Fibroblast of upper back skin (primary cell): ENCODE measurements around the gene SYS1.
A peak's percentile ranks its signal among the peaks of the same experiment; 100 is the strongest.

Experiments used
- DNase-seq: peaks from one replicate; pipeline ENCODE4 v3.0.0-alpha.2; 2013

The SYS1 gene

DNA sequence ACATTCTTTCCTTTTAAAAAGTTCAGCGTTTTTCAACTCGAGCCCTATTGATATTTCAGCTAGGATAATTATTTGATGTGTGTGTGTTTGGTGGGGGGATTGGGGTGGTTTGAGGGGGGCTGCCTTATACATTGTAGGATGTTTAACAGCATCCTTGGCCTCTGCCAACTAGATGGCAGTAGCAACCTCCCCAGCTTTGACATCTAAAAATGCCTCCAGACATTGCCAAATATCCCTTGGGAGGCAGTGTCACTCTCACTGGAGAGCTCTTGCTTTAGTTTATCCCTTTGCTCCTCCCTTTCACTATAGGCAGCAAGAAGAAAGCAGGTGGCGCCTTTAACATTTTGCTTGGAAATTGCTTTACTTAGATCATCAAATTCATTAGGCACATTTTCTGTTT, 29.8 kb downstream of the SYS1 start:
- no peak for DNase-seq

DNA sequence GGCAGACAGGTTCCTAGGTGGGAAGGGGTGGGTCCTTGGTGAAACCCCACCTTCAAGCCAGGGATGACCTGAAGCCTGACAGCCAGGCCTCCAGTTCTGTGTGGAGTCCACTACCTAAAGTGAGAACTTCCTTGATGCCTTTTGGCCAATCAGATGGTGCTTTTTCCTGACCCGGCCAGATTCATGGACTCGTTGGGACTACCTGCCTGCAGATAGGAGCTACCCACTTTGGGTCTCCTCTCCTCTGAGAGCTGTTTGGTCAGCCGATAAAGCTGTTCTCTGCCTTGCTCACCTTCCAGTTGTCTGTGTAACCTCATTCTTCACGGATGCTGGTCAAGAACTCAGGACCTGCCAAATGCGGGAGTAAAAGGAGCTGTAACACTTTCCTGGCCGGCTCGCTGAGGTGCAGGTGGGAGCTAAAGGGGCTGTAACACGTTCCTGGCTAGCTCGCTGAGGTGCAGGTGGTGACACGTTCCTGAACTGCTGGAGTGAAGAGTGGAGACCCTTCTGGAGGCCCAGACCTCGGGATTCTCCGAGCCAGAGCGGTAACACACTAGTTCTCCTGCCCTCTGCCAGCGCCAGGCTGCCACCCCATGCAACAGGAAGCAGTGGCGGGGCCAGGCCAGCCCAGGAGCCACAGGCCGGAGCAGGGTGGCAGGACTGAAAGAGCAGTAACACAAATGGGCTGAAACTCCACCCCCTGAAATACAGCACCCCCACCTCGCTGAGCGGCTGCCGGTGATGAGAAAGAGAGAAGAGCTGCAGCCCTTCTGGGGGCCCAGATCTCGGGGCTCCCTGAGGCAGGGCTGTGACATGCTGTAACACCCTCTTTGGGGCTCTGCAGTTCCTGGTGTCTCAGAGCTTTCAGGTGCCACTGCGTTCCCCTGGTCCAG, 31.5 kb downstream of the SYS1 start:
- no peak for DNase-seq

DNA sequence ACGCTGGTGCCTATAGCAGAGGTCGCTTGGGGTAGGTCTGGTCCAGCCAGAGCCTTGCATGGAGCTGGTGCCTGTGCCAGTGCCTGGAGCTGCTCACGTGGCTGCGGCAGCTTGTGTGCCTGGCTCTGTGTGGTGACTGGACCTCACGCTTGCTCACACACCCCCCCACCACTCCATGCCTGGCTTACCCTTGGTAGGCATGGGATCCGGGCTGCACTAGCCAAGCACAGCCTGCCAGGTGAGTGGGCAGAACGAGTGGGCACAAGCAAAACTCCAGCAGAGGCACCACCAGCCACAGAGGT, 32.1 kb downstream of the SYS1 start:
- no peak for DNase-seq

- DNase-seq: no peak
These were observed 36.1 kb downstream of the SYS1 start for GRCh38 chr20:45399018-45399417.

- no peak for DNase-seq
These were observed 37.5 kb downstream of the SYS1 start for GRCh38 chr20:45400346-45401031.

GRCh38 chr20:45402946-45403345, 40.0 kb downstream of the SYS1 start:
- no peak for DNase-seq

- DNase-seq: no peak
These were observed 41.5 kb downstream of the SYS1 start for GRCh38 chr20:45404438-45404837.

DNA sequence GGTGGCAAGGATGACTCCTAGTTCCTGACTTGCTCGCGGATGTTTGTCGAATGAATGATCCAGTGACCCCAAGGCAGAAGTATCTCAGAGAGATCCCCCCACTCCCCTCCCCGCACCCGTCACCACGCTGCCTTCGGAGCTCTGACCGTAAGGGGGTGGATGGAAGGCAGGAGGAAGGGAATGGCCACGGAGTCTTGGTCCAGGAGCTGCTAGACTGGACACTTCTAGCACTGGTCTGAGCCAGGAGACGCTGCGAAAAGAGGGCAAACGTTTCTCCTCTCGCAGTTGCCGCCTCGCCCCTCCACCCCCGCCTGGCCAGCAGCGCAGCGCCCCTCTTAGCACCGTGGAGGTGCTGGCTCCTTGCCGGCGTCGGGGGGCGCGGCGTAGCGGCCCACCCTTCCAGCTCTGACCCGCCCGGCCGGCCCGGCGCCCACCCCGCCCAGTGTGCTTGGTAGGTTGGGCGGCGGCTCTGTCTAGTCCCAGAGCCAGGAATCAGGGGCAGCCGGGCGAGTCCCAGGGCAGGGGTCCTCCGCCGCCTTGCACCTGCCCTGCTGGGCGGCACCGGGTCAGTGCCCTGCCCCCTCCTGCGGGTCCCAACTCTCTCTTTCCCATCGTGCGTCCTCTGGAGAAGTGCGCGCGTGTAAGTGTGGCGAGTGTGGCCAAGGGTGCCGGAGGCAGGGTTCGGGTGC, 42.8 kb downstream of the SYS1 start:
- no peak for DNase-seq

GRCh38 chr20:45406260-45407066, 43.5 kb downstream of the SYS1 start:
- DNase-seq: peak; percentile 16

DNA sequence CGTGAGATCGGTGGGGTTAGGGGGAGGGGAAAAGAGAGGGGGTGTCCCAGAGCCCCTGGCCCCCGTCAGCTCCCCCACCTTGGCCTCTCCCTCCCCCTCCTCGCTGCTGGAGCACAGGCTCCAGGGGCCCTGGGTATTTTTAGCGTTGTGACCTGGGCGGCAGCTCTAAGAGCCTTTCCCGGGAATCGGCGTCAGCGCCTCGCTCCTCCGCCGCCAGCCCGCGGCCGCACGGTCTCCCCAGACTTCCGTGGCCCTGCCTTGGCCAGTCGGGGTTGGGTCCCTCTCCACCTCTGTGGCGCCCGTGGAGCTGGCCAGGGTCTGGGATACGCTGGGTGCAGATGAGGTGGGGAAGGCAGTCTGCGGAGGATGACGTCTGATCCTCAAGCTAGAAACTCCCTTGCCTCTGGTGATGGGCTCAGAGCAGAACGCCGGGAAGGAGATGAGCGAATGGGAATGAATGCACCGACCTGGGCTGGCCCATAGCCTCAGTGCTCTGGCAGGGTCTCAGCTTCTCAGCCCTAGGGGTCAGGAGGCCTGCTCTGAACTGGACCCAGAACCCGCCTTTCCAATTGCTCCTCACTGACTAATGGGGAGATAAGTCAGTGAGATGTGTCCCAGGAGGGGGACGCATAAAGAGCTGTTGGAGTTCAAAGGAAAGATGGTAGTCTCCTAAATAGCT, 44.2 kb downstream of the SYS1 start:
- no peak for DNase-seq

GRCh38 chr20:45407783-45408645, 45.1 kb downstream of the SYS1 start, which contains the start of gene DBNDD2:
TSS of gene DBNDD2 (plus strand) at chr20:45408289. CDS start at chr20:45408468, 179 bp downstream.
- no peak for DNase-seq

GRCh38 chr20:45408646-45409213, 45.8 kb downstream of the SYS1 start:
- DNase-seq: no peak

DNA sequence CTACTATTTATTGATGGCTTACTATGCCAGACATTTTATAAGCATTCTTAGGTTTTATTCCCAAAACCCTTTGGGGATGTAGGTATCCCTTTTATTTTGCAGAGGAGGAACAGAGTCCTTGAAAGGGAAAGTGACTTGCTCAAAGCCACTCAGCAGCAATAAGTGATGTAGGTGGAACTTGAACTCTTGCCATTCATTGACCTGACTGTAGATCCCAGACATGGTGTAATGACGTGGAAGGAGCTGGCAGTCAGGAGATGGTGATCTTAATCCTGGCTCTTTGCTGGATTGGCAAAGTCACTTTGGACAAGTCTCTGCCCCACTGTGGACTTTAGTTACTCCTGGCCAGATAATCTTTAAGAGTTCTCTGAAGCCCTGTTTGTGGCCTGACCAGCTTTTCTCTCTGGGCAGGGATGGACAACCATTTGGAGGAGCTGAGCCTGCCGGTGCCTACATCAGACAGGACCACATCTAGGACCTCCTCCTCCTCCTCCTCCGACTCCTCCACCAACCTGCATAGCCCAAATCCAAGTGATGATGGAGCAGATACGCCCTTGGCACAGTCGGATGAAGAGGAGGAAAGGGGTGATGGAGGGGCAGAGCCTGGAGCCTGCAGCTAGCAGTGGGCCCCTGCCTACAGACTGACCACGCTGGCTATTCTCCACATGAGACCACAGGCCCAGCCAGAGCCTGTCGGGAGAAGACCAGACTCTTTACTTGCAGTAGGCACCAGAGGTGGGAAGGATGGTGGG, 46.7 kb downstream of the SYS1 start:
- no peak for DNase-seq

- no peak for DNase-seq
These were observed 47.9 kb downstream of the SYS1 start for GRCh38 chr20:45410887-45411286.

DNA sequence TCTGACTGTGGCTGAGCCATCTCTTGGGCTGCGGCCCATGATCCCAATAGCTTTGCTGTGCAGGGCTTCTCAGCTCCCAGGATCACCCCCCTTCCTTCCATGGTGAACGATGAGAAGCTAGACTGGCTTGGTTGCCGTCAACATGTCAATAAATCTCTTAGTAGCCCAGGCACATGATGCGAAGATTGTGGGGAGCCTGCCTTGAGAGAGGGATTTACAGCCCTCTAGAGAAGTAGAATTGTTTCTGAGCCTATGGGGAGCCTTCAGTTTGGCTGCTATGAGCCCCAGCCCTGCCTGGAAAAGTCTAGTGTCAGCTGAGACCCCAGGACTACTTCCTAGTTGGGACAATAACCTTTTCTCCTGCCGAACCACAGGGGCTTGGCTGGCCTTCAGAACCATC, 49.7 kb downstream of the SYS1 start:
- no peak for DNase-seq

- no peak for DNase-seq
These were observed 50.5 kb downstream of the SYS1 start for GRCh38 chr20:45413479-45413878.

DNA sequence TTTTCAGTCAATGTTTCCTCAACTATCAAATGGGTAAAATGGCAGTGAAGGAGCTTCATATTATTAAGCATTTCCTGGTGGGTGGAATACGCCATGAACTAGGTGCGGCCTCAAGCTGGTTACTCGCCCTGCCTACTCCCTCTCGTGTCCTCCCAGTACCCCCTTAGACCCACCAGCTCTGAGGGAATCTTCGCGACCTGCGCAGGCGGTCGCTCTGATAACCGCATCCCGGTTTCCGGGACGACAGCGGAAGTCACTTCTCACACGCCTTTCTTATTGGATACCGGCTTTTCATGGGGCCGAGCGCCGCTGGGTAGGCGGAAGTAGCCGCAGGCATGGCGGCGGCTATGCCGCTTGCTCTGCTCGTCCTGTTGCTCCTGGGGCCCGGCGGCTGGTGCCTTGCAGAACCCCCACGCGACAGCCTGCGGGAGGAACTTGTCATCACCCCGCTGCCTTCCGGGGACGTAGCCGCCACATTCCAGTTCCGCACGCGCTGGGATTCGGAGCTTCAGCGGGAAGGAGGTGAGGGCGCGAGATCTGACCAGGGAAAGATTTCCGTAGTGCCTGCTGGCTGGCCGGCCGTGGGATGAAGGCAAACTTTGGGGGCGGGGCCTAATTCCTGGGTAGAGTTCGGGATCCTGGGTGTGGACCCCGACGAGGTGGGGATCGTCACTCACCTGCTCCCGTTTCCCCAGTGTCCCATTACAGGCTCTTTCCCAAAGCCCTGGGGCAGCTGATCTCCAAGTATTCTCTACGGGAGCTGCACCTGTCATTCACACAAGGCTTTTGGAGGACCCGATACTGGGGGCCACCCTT, 53.1 kb downstream of the SYS1 start, which contains the start of gene PIGT:
Gene PIGT (plus strand): TSS at position 320 of the 816 bp plus-strand sequence. CDS start 16 bp downstream, at position 336.
- peak; percentile 82 for DNase-seq

DNA sequence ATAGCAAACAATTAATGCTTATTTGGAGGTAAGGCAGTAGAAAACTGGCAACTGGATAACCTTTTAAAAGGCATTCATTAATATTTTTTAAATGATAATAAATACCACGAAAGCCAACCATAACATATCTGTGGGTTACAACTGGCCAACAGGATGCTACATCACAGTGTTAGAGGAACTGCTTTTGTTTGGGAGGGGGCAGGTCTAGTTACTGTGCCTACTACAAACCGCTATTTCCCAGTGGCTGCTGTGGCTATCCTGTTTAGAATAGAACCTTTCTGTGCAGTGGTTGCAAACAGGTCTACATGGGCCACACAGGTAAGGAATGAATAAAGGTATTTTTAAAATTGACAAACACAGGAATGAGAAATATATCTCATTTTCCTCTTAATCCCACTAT, 54.0 kb downstream of the SYS1 start:
- no peak for DNase-seq
